M059J (cell line): ENCODE measurements around the gene ZNF91. TPM values are rescaled to one million over a fixed set of nuclear protein-coding genes. Genes with fewer than 3 reads are reported as not detected.
A peak's percentile ranks its signal among the peaks of the same experiment; 100 is the strongest.
"Not testable (repeated sequence)": the region's sequence is repeated elsewhere in the genome, so short reads cannot be mapped to it uniquely, and the experiment has no call there.

Source experiments
- DNase-seq: peaks from one replicate; pipeline ENCODE4 v3.0.0-alpha.2; 2012; ENCODE audit warnings: low read depth
- total RNA-seq: library from RNA; depleted of rRNA; stranded (reverse); fragments of >200 nt; shearing (Covaris generic); gene quantifications from 2 replicates; pipeline ENCODE4 v1.2.3, GENCODE V29; 2014; rRNA removed

The ZNF91 gene
- total RNA-seq, 1 experiment from 2014 or later = 29.3 TPM

DNA sequence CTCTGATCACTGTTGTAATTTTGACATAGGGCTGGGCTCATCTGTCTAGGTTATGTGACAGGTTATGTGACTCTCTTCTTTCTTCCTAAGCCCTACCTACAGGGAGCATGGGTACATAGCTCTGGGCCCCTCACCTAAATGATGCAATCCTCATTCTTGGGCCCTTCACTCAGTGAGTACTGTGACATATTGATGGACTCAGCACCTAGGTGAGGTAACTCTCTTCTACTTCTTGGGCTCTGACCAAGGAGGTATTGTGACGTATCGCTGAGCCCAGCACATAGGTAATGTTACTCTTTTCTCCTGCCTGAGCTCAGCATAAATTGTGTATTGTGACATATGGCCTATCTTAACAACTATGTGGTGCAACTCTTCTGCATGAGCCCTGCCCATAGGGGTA is 76.3 kb downstream of the ZNF91 start:
- not testable (repeated sequence) for DNase-seq

GRCh38 chr19:23318143-23318542 is 77.1 kb downstream of the ZNF91 start:
- DNase-seq = peak; percentile 70

- DNase-seq = no peak
Observed at GRCh38 chr19:23315286-23315685, 80.0 kb downstream of the ZNF91 start.

GRCh38 chr19:23314505-23315251 is 80.6 kb downstream of the ZNF91 start:
- DNase-seq = no peak

DNA sequence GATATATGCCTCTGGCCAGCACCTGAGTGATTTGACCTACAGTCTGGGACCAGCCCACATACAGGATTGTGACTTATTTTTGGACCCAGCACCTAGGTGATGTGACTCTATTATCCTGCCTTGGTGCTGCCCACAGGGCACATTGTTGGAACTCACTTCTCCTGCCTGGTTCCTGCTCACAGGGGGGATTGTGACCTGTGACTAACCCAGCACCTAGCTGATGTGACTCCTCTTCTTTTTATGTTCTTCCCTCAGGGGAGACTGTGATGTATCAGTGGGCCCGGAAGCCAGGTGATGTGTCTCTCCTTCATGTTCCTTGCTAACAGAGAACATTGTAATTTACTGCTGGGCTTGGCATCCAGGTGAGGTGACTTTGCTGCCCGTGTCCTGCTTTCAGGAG is 82.1 kb downstream of the ZNF91 start:
- no peak for DNase-seq

DNA sequence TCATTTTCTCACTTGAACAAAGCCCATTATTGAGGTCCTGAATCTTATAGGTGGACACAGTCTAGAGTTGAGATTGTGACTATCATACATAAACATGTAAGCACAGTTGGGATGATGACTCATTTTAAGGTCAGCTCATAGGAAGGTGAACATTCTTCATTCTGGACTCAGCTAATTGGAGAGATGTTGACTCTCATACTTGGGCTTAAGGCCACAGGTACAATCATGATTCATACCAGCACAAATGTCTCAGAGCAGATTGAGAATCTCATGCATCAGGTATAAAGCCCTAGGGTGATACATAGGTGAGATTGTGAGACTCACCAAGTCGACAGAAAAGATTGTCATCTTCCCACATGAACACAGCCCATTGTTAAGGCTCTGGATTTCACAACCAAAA is 82.8 kb downstream of the ZNF91 start:
- DNase-seq = peak; percentile 83

GRCh38 chr19:23311551-23311950 is 83.7 kb downstream of the ZNF91 start:
- peak; percentile 38 for DNase-seq

GRCh38 chr19:23310729-23311211 is 84.5 kb downstream of the ZNF91 start:
- DNase-seq = peak; percentile 81

GRCh38 chr19:23309926-23310325 is 85.3 kb downstream of the ZNF91 start:
- DNase-seq = no peak

- DNase-seq = no peak
Observed at GRCh38 chr19:23305555-23305954, 89.7 kb downstream of the ZNF91 start.

DNA sequence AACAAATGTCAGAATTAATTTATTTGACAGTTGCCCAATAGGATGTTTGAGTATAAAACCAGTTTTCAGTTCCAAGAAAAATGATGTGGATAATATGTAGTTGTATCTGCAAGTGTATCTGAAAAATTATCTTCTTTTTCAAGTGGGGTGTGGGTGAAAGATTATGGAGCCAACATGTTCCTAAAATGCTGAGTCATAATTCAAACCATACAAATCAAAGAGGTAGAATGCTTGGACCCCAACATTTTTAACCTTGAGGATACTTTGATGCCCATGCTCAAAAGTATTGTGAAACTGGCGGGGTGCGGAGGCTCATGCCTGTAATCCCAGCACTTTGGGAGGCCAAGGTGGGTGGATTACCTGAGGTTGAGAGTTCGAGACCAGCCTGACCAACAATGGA is 91.0 kb downstream of the ZNF91 start:
- DNase-seq = no peak

GRCh38 chr19:23294141-23294540 is 101.1 kb downstream of the ZNF91 start:
- DNase-seq = no peak

GRCh38 chr19:23289966-23290365 is 105.3 kb downstream of the ZNF91 start:
- DNase-seq = not testable (repeated sequence)

Other genes with a start within 250 kb of the ZNF91 start
- gene ZNF724, start 145.1 kb downstream of the ZNF91 start, total RNA-seq = 11.1 and 14.0 TPM in 2 replicates